Measurements from ENCODE around the gene ZBTB20. TPM values are rescaled to one million over a fixed set of nuclear protein-coding genes. Genes with fewer than 3 reads are reported as not detected.

ZBTB20 gene
- total RNA-seq, 1 donor from 2014 or later: 3.9 TPM

- H3K4me3 ChIP-seq (ENCODE audit: low read depth, low read length): no peak overlapping the region
- H3K36me3 ChIP-seq (ENCODE audit: control insufficient read depth, insufficient read depth, low read length): no peaks in the 10 kb centered on the region
- no peak for TF ChIP-seq CTCF (IDR thresholded peaks at IDR 0.05; ENCODE audit: insufficient read depth, low read length, severe bottlenecking)
- DNase-seq (ENCODE audit: low read depth) (no peak), FAIRE-seq (no peak)
- H3K27me3 ChIP-seq (ENCODE audit: control insufficient read depth, insufficient read depth, low read length): no peaks in the 10 kb centered on the region
Observed at GRCh38 chr3:114866430-114866829, 280.7 kb downstream of the ZBTB20 start.

GRCh38 chr3:114864970-114865369, 282.1 kb downstream of the ZBTB20 start:
- DNase-seq (ENCODE audit: low read depth): no peak

GRCh38 chr3:114863848-114864247, 283.2 kb downstream of the ZBTB20 start:
- DNase-seq (ENCODE audit: low read depth) (no peak), FAIRE-seq (no peak)
- no peak for TF ChIP-seq CTCF (IDR thresholded peaks at IDR 0.05; ENCODE audit: insufficient read depth, low read length, severe bottlenecking)
- Histone ChIP-seq H3K27me3 (ENCODE audit: control insufficient read depth, insufficient read depth, low read length) (no peaks in the 10 kb centered on the region), H3K4me3 (ENCODE audit: low read depth, low read length) (no peak overlapping the region), H3K36me3 (ENCODE audit: control insufficient read depth, insufficient read depth, low read length) (no peaks in the 10 kb centered on the region)

More at GRCh38 chr3:114864970-114865369, 282.1 kb downstream of the ZBTB20 start:
- FAIRE-seq: no peak
- no peak overlapping the region for H3K4me3 ChIP-seq (ENCODE audit: low read depth, low read length)
- TF ChIP-seq CTCF (IDR thresholded peaks at IDR 0.05; ENCODE audit: insufficient read depth, low read length, severe bottlenecking): no peak
- H3K27me3 ChIP-seq (ENCODE audit: control insufficient read depth, insufficient read depth, low read length): no peaks in the 10 kb centered on the region
- H3K36me3 ChIP-seq (ENCODE audit: control insufficient read depth, insufficient read depth, low read length): no peaks in the 10 kb centered on the region

GRCh38 chr3:114861666-114862065, 285.4 kb downstream of the ZBTB20 start:
- no peak for TF ChIP-seq CTCF (IDR thresholded peaks at IDR 0.05; ENCODE audit: insufficient read depth, low read length, severe bottlenecking)

GRCh38 chr3:114860531-114860930, 286.6 kb downstream of the ZBTB20 start:
- Histone ChIP-seq H3K27me3 (ENCODE audit: control insufficient read depth, insufficient read depth, low read length) (no peaks in the 10 kb centered on the region), H3K4me3 (ENCODE audit: low read depth, low read length) (no peak overlapping the region), H3K36me3 (ENCODE audit: control insufficient read depth, insufficient read depth, low read length) (no peaks in the 10 kb centered on the region)
- no peak for FAIRE-seq
- TF ChIP-seq CTCF (IDR thresholded peaks at IDR 0.05; ENCODE audit: insufficient read depth, low read length, severe bottlenecking): no peak
- DNase-seq (ENCODE audit: low read depth): no peak

More at GRCh38 chr3:114861666-114862065, 285.4 kb downstream of the ZBTB20 start:
- DNase-seq (ENCODE audit: low read depth) (no peak), FAIRE-seq (no peak)
- H3K36me3 ChIP-seq (ENCODE audit: control insufficient read depth, insufficient read depth, low read length): no peaks in the 10 kb centered on the region
- H3K4me3 ChIP-seq (ENCODE audit: low read depth, low read length): no peak overlapping the region
- no peaks in the 10 kb centered on the region for H3K27me3 ChIP-seq (ENCODE audit: control insufficient read depth, insufficient read depth, low read length)

GRCh38 chr3:114858329-114858728, 288.8 kb downstream of the ZBTB20 start:
- DNase-seq (ENCODE audit: low read depth) (no peak), FAIRE-seq (no peak)
- no peak for TF ChIP-seq CTCF (IDR thresholded peaks at IDR 0.05; ENCODE audit: insufficient read depth, low read length, severe bottlenecking)

More at GRCh38 chr3:114858329-114858728, 288.8 kb downstream of the ZBTB20 start:
- Histone ChIP-seq H3K36me3 (ENCODE audit: control insufficient read depth, insufficient read depth, low read length) (no peaks in the 10 kb centered on the region), H3K4me3 (ENCODE audit: low read depth, low read length) (no peak overlapping the region), H3K27me3 (ENCODE audit: control insufficient read depth, insufficient read depth, low read length) (no peaks in the 10 kb centered on the region)
